BLaER1 (cell line): Measurements from ENCODE around the gene ARVCF.

ENCODE experiments used
- H3K27ac ChIP-seq: shearing (Covaris generic); formaldehyde crosslinking; 2 replicates; pipeline ENCODE4 v1.8.1; 2022
- H3K27me3 ChIP-seq: shearing (Covaris generic); formaldehyde crosslinking; 2 replicates; pipeline ENCODE4 v1.8.1; 2022
- H3K36me3 ChIP-seq: shearing (Covaris generic); formaldehyde crosslinking; 2 replicates; pipeline ENCODE4 v1.8.1; 2022
- H3K4me1 ChIP-seq: shearing (Covaris generic); formaldehyde crosslinking; 2 replicates; pipeline ENCODE4 v1.8.1; 2022
- H3K4me2 ChIP-seq: shearing (Covaris generic); formaldehyde crosslinking; 2 replicates; pipeline ENCODE4 v1.8.1; 2022
- H3K4me3 ChIP-seq: shearing (Covaris generic); formaldehyde crosslinking; 2 replicates; pipeline ENCODE4 v1.8.1; 2022
- H3K9ac ChIP-seq: shearing (Covaris generic); formaldehyde crosslinking; 2 replicates; pipeline ENCODE4 v1.8.1; 2022
- H3K9me3 ChIP-seq: shearing (Covaris generic); formaldehyde crosslinking; 2 replicates; pipeline ENCODE4 v1.8.1; 2022
- H4K20me1 ChIP-seq: shearing (Covaris generic); formaldehyde crosslinking; 2 replicates; pipeline ENCODE4 v1.8.1; 2022
- Cebpa-rat ChIP-seq: shearing (Covaris generic); IDR thresholded peaks from 2 replicates; pipeline ENCODE4 v1.8.1; 2022

ARVCF gene

DNA sequence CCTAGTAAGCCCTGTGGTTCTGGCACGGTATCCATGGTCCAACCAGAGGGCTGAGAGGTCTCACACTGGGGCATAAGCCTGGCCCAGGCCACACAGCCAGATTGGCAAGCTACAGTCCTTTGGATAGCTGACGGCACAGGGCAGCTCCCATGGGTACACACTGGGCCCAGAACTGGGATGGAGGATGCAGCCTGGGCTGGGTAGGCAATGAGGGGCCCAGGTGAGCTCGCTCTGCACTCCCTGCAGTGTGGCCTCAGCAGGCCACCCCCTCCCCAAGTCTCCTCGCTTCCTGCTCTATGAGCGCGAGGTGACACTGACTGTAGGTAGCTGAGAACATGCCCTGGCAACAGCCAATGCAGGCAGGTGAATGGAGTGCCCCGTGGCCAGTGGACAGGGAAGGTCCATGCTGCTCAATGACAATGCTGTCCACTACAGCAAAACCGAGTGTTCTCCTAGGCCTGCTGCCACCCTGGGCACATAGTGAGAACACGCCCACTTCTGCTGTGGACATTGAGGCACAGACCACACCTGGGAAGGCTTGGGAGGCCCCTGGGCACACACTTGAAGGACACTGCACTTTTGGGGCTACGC, 3.8 kb downstream of the ARVCF start:
- peak overlapping the region; percentile 48 for H3K4me2 ChIP-seq
- H3K9me3 ChIP-seq, result no peaks in the 10 kb centered on the region
- no peak for TF ChIP-seq Cebpa-rat
- H3K27ac ChIP-seq, result no peak overlapping the region
- peaks cover 31% of the 10 kb centered on the region for H3K27me3 ChIP-seq
- 0 out of 2 replicates have a peak, but pooled peaks cover 12% of the 10 kb centered on the region for H4K20me1 ChIP-seq
- H3K36me3 ChIP-seq, result no peaks in the 10 kb centered on the region
- peaks cover 62% of the 10 kb centered on the region for H3K4me1 ChIP-seq
- no peak overlapping the region for H3K9ac ChIP-seq
- H3K4me3 ChIP-seq, result no peak overlapping the region

DNA sequence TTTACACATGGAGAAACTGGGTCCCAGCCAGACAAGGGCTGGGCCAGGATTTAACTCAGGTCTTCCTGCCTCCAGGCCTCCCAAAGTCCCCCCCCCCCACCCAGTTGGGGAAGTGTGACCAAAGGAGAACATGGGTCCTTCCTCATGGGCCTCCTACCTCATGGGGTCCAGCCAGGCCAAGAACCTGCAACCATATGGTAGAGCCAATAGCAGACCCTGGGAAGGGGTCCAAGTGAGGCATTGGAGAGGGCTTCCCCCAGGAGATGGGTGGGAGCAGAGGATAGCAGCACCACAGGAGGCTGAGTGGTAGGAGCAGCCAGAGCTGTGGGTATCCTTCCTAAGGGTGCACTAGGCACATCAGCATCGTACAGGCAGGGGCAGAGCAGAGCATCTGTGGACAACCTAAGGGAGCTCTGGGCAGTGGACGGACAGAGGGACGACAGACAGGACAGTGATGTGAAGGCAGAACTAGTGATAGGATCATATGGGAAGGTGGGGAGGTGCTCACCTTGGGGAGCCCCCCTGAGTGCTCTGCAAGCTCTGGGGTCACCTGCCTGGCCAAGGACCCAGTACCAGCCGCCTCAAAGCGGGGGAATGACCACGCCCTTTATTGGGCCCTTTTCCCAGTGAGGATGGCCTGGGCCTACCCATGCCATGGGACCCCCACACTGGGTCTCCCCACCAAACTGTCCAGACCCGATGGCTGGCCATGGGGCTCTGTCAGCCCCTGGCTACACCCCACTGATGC, 4.5 kb downstream of the ARVCF start:
- no peak overlapping the region for H3K9ac ChIP-seq
- H3K36me3 ChIP-seq, result no peaks in the 10 kb centered on the region
- no peak for TF ChIP-seq Cebpa-rat
- H3K9me3 ChIP-seq, result no peaks in the 10 kb centered on the region
- 0 out of 2 replicates have a peak, but pooled peaks cover 12% of the 10 kb centered on the region for H4K20me1 ChIP-seq
- H3K27ac ChIP-seq, result no peak overlapping the region
- H3K27me3 ChIP-seq, result peaks cover 24% of the 10 kb centered on the region
- H3K4me1 ChIP-seq, result peaks cover 57% of the 10 kb centered on the region
- no peak overlapping the region for H3K4me3 ChIP-seq
- peak overlapping the region; percentile 87 for H3K4me2 ChIP-seq

DNA sequence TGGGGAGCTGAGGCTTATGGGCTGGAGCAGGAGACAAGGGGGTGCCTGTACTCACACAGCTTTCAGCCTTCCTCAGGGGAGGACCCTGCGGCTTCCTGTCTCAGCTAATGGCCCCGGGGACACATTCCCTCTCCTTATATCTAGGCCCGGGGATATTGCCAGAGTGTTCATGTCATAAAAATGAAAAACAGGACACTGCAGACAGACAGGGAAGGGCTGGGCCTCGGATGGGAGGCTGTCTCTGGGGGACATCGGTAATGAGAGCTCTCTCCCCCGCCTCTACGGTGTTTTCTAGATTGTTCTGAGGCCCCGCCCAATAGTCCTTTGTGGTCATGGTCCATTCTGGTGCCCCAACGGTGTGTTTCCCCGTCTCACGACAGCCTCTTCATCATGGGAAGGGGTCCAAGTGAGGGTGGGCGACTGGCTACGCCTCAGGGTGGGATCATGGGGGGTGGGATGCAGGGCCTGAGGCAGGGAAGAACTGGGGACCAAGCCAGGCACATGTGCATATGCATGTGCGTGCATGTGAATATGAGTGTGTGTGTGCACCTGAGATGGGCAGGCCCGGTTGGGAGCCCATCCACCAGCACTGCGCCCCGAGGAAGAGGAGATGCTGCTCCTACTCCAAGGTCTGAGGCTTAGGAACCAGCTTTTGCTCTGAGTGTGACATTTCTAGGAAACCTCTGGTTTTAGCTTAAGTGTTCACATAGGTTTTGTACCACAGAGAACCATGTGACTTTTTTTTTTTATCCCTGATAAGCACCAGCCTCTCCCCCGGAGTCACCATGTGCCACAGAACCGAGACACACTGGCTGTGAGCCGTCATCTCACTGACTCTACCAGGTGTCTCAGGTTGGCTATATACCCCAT, 5.3 kb downstream of the ARVCF start:
- Histone ChIP-seq H3K4me3 (peak overlapping the region; percentile 25; the same call in 1 of the 2 replicates), H3K9me3 (no peaks in the 10 kb centered on the region), H3K27me3 (peaks cover 20% of the 10 kb centered on the region), H3K36me3 (no peaks in the 10 kb centered on the region), H3K9ac (peak overlapping the region; percentile 59), H3K4me1 (peaks cover 55% of the 10 kb centered on the region), H3K4me2 (peak overlapping the region; percentile 87), H4K20me1 (0 out of 2 replicates have a peak, but pooled peaks cover 12% of the 10 kb centered on the region), H3K27ac (peak overlapping the region; percentile 72)
- no peak for TF ChIP-seq Cebpa-rat

DNA sequence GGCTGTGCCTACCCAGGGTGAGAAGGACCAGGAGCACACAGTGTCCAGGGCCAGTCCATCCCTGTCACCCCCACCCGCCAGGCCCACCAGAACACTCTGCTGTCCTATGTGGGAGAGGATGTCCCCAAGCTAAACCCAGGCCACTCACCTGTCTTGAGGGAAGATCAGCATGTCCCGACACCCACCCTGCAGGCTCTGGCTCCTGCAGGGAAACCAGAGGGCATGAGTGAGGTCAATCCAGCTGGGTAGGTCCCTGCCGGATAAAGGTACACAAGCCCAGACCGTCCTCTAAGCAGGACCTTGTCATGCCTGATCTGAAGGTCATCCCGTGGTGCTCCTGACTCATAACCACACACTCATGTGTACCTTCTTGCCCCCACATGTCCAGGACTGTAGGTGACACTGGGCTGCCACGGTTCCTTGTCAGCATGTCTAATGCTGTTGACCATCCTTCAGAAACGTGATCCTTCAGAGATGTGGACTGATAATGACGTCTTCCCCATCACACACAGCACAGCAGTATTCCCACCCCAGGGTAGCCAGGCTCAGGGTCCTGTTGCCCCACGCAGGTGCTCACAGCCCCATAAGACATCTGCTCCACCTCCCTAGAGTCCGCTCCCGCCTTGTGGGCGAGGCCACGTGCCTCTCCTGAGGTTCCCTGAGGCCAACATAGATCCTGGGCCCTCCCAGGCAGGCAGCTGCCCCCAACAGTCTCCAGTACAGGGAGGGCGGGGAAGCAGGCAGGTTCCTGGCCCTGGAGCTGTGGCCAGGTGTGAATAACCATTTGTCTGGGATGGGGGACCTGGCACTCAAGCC, 6.1 kb downstream of the ARVCF start:
- H3K27me3 ChIP-seq, result peaks cover 11% of the 10 kb centered on the region
- peak overlapping the region; percentile 59 for H3K9ac ChIP-seq
- H3K4me2 ChIP-seq, result peak overlapping the region; percentile 87
- TF ChIP-seq Cebpa-rat, result no peak
- peak overlapping the region; percentile 25; the same call in 1 of the 2 replicates for H3K4me3 ChIP-seq
- peaks cover 49% of the 10 kb centered on the region for H3K4me1 ChIP-seq
- H3K27ac ChIP-seq, result peak overlapping the region; percentile 72
- no peaks in the 10 kb centered on the region for H3K9me3 ChIP-seq
- H3K36me3 ChIP-seq, result no peaks in the 10 kb centered on the region
- H4K20me1 ChIP-seq, result 0 out of 2 replicates have a peak, but pooled peaks cover 10% of the 10 kb centered on the region

DNA sequence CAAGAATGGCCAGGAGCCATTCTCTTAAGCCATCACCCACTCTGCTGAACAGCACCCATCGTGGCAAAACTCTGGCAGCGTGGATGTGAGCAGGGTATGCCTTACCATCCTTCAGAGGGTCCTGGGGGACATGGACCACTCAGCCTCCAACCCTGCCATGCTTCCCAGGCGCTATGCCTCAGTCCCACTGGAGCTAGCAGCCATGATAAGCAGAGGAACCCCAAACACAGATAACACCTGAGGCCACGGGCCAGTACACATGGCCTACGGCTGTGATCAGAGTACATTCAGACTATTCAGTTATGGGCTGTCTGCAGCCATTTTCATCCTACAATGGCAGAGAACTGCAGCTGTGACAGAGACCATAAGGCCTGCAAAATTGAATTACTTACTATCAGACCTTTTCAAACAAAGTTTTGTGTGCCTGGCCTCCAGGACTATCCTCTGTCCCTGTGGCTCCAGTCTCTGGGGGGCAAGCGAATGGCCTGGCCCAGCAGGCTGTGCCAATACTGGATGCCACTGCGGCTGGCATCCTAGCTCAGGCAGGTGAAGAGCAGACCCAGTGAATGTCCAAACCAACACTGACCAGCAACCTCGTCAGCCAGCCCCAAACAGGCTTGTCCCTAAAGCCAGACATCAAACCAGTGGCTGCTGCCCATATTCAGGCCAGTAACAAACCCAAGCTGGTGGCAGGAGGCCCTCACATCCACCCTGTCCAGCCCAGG, 6.9 kb downstream of the ARVCF start:
- H3K27ac ChIP-seq, result peak overlapping the region; percentile 72
- H3K9ac ChIP-seq, result 0 out of 2 replicates have a peak overlapping the region, but pooled peaks have one; percentile 9
- peak overlapping the region; percentile 87 for H3K4me2 ChIP-seq
- no peak overlapping the region for H3K4me3 ChIP-seq
- no peak for TF ChIP-seq Cebpa-rat
- peaks cover under 1% of the 10 kb centered on the region; the same call in 1 of the 2 replicates for H3K9me3 ChIP-seq
- peaks cover 44% of the 10 kb centered on the region for H3K4me1 ChIP-seq
- H4K20me1 ChIP-seq, result 0 out of 2 replicates have a peak, but pooled peaks cover 4% of the 10 kb centered on the region
- H3K36me3 ChIP-seq, result no peaks in the 10 kb centered on the region
- peaks cover 4% of the 10 kb centered on the region for H3K27me3 ChIP-seq

DNA sequence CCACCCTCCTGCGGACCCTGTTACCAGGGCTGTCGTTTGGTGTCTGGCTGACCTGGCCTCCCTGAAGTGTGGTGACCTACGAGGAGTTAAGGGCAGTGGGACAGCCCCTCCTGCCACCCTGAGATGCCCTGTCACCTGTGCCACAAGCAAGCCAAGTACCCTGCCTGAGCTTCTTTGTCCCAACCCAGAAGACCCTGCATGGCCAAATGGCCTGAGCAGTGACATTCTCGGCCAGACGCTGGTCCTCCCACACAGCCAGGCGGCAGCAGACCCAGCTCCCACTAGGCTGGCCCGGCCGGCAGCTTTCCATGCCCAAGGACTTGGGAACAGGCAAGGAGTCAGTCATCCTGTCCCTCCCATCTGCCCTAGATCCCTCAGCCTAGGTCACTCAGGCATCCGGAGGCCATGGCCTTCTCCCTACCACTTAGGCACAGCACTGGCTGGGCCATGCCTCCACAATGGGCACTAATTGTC, 7.6 kb downstream of the ARVCF start:
- H3K4me3 ChIP-seq, result no peak overlapping the region
- peaks cover 44% of the 10 kb centered on the region for H3K4me1 ChIP-seq
- H3K36me3 ChIP-seq, result no peaks in the 10 kb centered on the region; the same call in 1 of the 2 replicates
- H4K20me1 ChIP-seq, result no peaks in the 10 kb centered on the region
- no peak overlapping the region for H3K27ac ChIP-seq
- no peak overlapping the region for H3K4me2 ChIP-seq
- TF ChIP-seq Cebpa-rat, result no peak
- H3K9me3 ChIP-seq, result peaks cover 7% of the 10 kb centered on the region
- H3K27me3 ChIP-seq, result no peaks in the 10 kb centered on the region
- H3K9ac ChIP-seq, result no peak overlapping the region

DNA sequence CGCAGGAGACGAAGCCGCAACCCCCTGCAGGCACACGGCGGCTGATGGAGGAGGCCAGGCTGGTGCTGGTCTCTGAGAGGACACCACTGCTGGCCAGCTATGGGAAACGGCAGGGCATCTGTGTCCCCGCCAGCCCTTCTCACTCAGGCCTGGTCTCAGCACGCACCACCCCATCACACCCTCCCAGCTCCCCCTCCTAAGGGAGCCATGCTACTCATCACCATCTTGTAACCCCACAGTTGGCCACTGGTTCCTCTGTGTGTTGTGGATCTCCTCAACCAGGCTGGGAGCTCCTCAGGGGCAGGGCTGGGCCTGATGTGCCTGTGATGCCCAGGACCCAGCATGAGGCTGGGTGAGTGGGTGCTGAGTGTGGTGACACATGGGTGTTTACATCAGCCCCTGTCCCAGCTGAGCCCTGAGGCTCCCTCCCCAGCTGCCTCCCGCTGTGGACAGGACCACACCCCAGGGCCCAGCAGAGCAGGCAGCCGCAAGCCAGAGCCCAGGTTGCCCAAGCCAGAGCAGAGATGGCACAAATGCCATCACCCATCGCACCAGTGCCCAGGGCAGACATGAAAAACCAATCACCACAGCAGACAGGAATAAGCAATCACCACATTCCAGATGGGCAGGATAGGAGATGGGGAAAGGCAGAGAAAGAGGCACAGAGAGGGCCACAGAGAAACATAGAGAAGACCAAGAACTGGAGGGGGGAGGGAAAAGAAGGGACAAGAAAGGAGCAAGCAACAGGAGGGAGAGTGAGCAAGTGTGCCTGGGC, 8.2 kb downstream of the ARVCF start:
- no peak overlapping the region for H3K9ac ChIP-seq
- H3K27me3 ChIP-seq, result no peaks in the 10 kb centered on the region
- no peak overlapping the region for H3K27ac ChIP-seq
- no peaks in the 10 kb centered on the region; the same call in 1 of the 2 replicates for H3K36me3 ChIP-seq
- H3K9me3 ChIP-seq, result peaks cover 13% of the 10 kb centered on the region
- H3K4me1 ChIP-seq, result peaks cover 40% of the 10 kb centered on the region
- no peak for TF ChIP-seq Cebpa-rat
- H4K20me1 ChIP-seq, result no peaks in the 10 kb centered on the region
- H3K4me2 ChIP-seq, result no peak overlapping the region
- H3K4me3 ChIP-seq, result no peak overlapping the region

DNA sequence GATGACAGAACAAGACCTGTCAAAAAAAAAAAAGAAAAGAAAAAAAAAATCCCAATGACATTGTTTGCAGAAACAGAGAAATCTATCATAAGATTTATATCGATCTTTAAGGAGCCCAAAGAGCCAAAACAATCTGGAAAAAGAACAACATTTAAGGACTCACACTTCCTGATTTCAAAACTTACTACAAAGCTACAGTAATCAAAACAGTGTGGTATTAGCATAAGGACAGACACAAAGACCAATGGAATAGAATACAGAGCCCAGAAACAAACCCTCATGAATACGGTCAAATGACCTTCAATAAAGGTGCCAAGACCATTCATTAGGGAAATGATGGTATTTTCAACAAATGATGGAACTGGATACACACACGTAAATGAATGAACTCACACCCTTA, 12.2 kb downstream of the ARVCF start:
- H3K27ac ChIP-seq, result no peak overlapping the region
- no peaks in the 10 kb centered on the region; the same call in 1 of the 2 replicates for H3K36me3 ChIP-seq
- H3K9ac ChIP-seq, result no peak overlapping the region
- H4K20me1 ChIP-seq, result no peaks in the 10 kb centered on the region
- no peak overlapping the region for H3K4me3 ChIP-seq
- H3K27me3 ChIP-seq, result no peaks in the 10 kb centered on the region
- peaks cover 38% of the 10 kb centered on the region for H3K4me1 ChIP-seq
- no peak for TF ChIP-seq Cebpa-rat
- H3K9me3 ChIP-seq, result peaks cover 17% of the 10 kb centered on the region
- H3K4me2 ChIP-seq, result no peak overlapping the region
